SJCRH30 (cell line): ENCODE data around the gene CSRNP3. TPM values are rescaled to one million over a fixed set of nuclear protein-coding genes. Genes with fewer than 3 reads are reported as not detected.

Experiments used
- DNase-seq, 2 experiments: peaks; one replicate each; pipeline ENCODE4 v3.0.0-alpha.2; 2015 to 2020
- H3K27ac ChIP-seq: fragments of 250-450 bp; sonication (Bioruptor Pico); 2 replicates; pipeline ENCODE4 v1.5.1; 2020; ENCODE audit warnings: mild to moderate bottlenecking, moderate library complexity
- H3K27me3 ChIP-seq: fragments of 250-450 bp; sonication (Bioruptor Pico); 2 replicates; pipeline ENCODE4 v1.5.1; 2020; ENCODE audit warnings: mild to moderate bottlenecking, moderate library complexity
- H3K36me3 ChIP-seq: fragments of 250-450 bp; sonication (Bioruptor Pico); 2 replicates; pipeline ENCODE4 v1.5.1; 2020; ENCODE audit warnings: mild to moderate bottlenecking, moderate library complexity
- H3K4me1 ChIP-seq: fragments of 250-450 bp; sonication (Bioruptor Pico); 2 replicates; pipeline ENCODE4 v1.5.1; 2020; ENCODE audit warnings: mild to moderate bottlenecking, moderate library complexity
- H3K4me3 ChIP-seq: fragments of 250-450 bp; sonication (Bioruptor Pico); 2 replicates; pipeline ENCODE4 v1.5.1; 2020; ENCODE audit warnings: mild to moderate bottlenecking, moderate library complexity
- H3K9me3 ChIP-seq: fragments of 250-450 bp; sonication (Bioruptor Pico); replicated peaks from 2 replicates; pipeline ENCODE4 v1.5.1; 2020; ENCODE audit warnings: mild to moderate bottlenecking, moderate library complexity
- total RNA-seq: library from RNA; depleted of rRNA; stranded (reverse); fragments of >200 nt; shearing (Covaris generic); gene quantifications from 2 replicates; pipeline ENCODE4 v1.2.3, GENCODE V29; 2014

Gene CSRNP3
- total RNA-seq, 1 experiment from 2014 or later: 2.9 TPM

DNA sequence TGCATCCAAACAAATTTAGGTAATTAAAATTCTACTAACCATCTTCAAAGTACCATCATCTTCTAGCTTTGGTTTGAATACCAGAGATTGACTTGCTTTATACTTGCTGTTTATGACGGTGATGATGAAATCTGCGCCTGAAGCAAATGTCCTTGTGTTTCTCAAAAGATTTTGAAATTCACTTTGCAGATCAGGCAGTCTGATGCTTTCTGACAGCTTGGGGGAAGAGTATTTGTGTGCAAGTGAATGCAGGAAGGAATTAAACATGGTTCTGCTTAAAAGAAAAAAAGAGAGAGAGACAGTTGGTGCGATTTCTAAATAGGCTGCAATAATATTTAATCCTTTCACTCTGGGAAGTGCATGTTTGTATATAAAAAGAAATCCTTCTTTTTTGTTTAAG is 29.6 kb downstream of the CSRNP3 start:
- Histone ChIP-seq H3K4me1 (no peaks in the 10 kb centered on the region), H3K27ac (no peak overlapping the region), H3K9me3 (no peaks in the 10 kb centered on the region), H3K27me3 (no peaks in the 10 kb centered on the region), H3K36me3 (no peaks in the 10 kb centered on the region), H3K4me3 (no peak overlapping the region)
- no peak for DNase-seq

DNA sequence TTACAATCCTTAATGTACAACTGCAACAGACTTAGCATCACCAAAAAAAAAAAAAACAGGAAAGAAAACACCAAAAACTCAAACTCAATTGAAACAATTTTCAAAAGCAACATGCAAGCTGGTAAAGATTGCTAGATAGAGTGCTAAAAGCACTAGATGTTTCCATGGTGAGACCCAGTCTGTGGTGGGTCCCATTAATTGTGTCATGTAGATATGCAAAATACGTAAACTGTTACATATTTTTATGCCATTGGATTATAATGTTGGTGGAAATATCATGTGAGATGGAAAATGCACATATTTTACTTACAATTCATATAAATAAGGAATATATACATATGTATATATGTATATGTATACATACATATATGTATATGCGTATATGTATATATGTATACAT is 30.5 kb downstream of the CSRNP3 start:
- Histone ChIP-seq H3K4me1 (no peaks in the 10 kb centered on the region), H3K9me3 (no peaks in the 10 kb centered on the region), H3K27me3 (no peaks in the 10 kb centered on the region), H3K36me3 (no peaks in the 10 kb centered on the region), H3K27ac (no peak overlapping the region), H3K4me3 (no peak overlapping the region)
- no peak for DNase-seq

DNA sequence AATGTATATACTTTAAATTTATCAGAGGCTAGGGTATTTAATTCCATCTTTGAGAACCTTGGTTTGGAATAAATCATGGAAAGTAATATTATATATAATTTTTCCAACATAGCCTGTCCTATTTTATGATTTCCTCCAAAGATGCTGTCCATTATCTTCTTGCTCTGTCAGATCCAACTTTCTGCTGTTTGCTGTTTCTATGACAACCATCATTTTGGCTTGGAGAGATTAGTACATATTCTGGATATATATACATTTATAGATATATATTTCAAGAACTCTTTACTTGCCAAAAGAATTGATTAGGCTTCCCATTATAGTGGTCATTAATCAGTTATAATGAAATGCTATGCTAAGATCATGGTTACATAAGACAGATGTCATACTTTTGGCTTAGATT is 31.3 kb downstream of the CSRNP3 start:
- H3K27me3 ChIP-seq: no peaks in the 10 kb centered on the region
- no peak for DNase-seq
- H3K9me3 ChIP-seq: no peaks in the 10 kb centered on the region
- no peak overlapping the region for H3K4me3 ChIP-seq
- H3K27ac ChIP-seq: no peak overlapping the region
- no peaks in the 10 kb centered on the region for H3K4me1 ChIP-seq
- no peaks in the 10 kb centered on the region for H3K36me3 ChIP-seq

DNA sequence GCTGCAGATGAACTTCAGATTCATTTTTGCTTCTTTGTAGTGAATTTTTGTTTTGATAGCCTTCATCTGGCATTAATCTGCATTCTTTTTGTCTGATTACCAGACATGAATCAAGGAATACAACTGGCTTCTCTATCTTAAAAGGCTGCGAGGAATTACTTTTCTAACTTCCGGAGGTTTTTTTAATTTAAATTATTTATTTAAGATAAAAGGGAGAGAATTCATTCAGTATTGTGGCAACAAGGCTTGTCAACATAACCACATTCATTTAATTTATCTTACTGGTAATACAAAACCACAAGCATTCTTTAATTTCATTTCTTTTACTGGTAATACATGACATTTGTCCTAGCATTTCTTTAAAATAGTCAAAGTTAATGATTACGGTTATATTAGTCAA is 36.0 kb downstream of the CSRNP3 start:
- no peaks in the 10 kb centered on the region for H3K36me3 ChIP-seq
- no peaks in the 10 kb centered on the region for H3K27me3 ChIP-seq
- H3K27ac ChIP-seq: no peak overlapping the region
- H3K9me3 ChIP-seq: no peaks in the 10 kb centered on the region
- no peaks in the 10 kb centered on the region for H3K4me1 ChIP-seq
- no peak overlapping the region for H3K4me3 ChIP-seq
- no peak for DNase-seq

DNA sequence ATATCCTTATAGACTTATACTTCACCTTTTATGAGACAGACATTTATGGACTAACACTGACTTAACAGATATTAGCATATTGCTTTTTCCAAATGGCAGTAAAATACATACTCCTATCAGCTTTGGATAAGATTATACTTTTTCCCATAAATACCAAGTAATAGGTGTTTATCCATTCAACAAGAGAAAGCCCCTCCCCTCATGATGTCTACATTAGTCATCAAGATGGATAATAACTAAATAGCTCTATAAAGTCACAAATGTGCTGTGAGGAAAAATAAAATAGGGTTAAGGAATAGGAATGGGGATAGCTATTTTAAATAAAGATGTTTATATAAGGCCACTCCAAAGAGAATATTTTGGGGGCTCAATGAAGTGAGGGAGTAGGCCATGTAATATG is 39.4 kb downstream of the CSRNP3 start:
- Histone ChIP-seq H3K4me3 (no peak overlapping the region), H3K9me3 (no peaks in the 10 kb centered on the region), H3K27me3 (no peaks in the 10 kb centered on the region), H3K27ac (no peak overlapping the region), H3K36me3 (no peaks in the 10 kb centered on the region), H3K4me1 (no peaks in the 10 kb centered on the region)
- no peak for DNase-seq

DNA sequence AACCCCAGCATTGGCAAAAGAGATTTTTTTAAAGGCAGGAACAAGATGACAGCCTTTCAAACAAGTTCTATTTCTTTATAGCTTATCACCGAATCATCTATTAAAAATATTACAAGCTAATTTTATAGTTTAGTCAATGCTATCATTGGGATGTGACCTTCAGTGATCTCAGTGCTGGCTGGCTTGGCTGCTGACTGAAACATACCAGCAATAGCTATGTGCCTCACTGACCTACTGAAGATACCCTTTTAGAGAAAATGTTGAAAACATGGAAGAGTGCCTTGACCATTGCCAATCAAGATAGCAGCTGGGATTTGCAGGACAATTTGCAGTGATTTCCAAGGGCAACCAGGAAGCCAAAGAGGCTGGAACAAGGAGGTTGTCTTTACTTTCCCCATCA is 44.0 kb downstream of the CSRNP3 start:
- Histone ChIP-seq H3K9me3 (no peaks in the 10 kb centered on the region), H3K27ac (no peak overlapping the region), H3K4me3 (no peak overlapping the region), H3K27me3 (no peaks in the 10 kb centered on the region), H3K36me3 (no peaks in the 10 kb centered on the region; the same call in 1 of the 2 replicates), H3K4me1 (no peaks in the 10 kb centered on the region)
- DNase-seq: no peak

DNA sequence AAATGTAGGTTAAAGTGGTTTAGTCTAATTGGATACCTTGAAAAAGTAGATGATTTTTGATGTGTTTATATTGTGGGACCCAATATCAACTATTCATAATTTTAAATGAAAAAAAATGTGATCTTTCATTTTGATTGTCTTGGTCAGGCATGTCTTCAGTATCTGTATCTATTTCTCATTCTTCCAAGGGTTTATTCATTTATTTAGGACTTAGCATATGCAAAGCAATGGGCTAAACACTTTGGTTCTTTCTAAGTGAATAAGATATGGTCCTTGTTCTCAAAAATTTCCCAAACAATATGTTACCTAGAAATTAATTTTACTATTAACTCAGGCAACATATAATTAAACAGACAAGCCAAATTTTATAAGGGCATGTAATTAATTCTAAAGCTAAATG is 49.1 kb downstream of the CSRNP3 start:
- no peaks in the 10 kb centered on the region; the same call in 1 of the 2 replicates for H3K36me3 ChIP-seq
- no peak for DNase-seq
- no peak overlapping the region for H3K27ac ChIP-seq
- no peaks in the 10 kb centered on the region for H3K27me3 ChIP-seq
- no peaks in the 10 kb centered on the region for H3K9me3 ChIP-seq
- no peaks in the 10 kb centered on the region for H3K4me1 ChIP-seq
- H3K4me3 ChIP-seq: no peak overlapping the region

DNA sequence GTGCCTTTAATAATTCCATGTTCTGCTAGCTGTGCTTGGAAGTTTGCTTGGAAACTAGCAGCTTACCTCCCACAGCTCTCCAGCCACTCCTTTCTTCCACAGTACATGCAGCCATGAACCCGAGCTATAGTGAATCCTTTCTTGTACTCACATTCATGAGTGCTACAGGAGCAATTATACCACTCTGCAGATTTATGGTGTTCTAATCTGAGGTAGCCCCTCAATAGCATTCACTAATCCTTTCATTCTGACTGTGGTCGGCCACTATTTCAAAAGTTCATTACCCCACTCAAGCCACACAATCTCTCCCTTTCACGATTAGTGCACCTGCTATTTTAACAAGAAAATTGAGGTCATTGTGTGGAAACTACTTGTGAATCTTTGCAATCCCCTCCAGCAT is 53.2 kb downstream of the CSRNP3 start:
- Histone ChIP-seq H3K4me3 (no peak overlapping the region), H3K4me1 (no peaks in the 10 kb centered on the region), H3K36me3 (no peaks in the 10 kb centered on the region; the same call in 1 of the 2 replicates), H3K27ac (no peak overlapping the region), H3K27me3 (no peaks in the 10 kb centered on the region), H3K9me3 (no peaks in the 10 kb centered on the region)
- peak in 1 of 2 experiments; percentile 20 for DNase-seq

DNA sequence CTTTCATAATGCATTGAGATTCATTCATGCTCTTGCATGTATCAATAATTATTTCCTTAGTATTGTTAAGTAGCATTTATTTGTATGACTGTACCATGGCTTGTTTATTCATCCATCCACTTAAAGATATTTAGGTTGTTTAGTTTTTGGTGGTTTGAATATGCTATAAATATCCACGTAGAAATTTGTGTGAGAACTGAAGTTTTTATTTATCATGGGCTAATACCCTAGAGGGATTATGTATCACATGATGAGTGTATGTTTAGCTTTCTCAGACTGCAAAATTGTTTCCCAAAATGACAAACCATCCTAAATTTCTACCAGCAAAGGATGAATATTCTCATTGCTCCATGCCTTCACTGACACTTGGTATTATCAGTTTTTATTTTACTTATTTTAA is 55.2 kb downstream of the CSRNP3 start:
- no peak overlapping the region for H3K27ac ChIP-seq
- no peaks in the 10 kb centered on the region for H3K9me3 ChIP-seq
- H3K4me1 ChIP-seq: no peaks in the 10 kb centered on the region
- no peaks in the 10 kb centered on the region for H3K36me3 ChIP-seq
- no peak overlapping the region for H3K4me3 ChIP-seq
- DNase-seq: no peak
- H3K27me3 ChIP-seq: no peaks in the 10 kb centered on the region

DNA sequence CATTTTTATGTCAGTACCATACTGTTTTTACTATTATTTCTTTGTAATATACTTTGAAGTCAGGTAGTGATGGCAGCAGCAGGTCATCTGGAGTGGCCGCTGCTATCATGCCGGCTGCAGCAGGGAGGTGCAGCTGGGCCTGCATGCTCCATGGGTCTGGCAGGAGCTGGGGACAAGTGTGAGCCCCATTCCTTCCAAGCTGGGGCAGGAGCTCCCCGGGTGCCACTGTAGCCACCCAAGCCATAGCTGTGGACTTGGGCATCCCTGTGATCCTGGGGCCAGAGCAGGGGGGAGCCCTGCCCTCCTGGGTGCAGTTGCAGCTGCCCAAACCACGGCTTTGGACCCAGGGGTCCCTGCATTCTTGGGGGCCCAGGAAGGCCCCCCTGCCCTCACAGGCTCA is 59.2 kb downstream of the CSRNP3 start:
- no peaks in the 10 kb centered on the region for H3K4me1 ChIP-seq
- no peaks in the 10 kb centered on the region for H3K36me3 ChIP-seq
- no peak overlapping the region for H3K27ac ChIP-seq
- no peak for DNase-seq
- H3K4me3 ChIP-seq: no peak overlapping the region
- H3K27me3 ChIP-seq: no peaks in the 10 kb centered on the region
- H3K9me3 ChIP-seq: no peaks in the 10 kb centered on the region

DNA sequence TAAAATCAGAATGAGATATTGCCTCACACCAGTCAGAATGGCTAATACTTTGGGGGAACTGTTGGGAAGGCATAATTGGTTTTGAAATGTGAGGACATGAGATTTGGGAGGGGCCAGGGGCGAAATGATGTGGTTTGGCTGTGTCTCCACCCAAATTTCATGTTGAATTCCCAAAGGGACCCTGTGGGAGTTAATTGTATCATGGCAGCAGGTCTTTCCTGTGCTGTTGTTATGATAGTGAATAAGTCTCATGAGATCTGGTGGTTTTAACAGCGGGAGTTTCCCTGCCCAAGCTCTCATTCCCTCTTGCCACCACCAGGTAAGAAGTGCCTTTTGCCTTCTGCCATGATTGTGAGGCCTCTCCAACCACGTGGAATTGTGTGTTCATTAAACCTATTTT is 59.6 kb downstream of the CSRNP3 start:
- Histone ChIP-seq H3K36me3 (no peaks in the 10 kb centered on the region), H3K9me3 (no peaks in the 10 kb centered on the region), H3K27ac (no peak overlapping the region), H3K4me1 (no peaks in the 10 kb centered on the region), H3K4me3 (no peak overlapping the region), H3K27me3 (no peaks in the 10 kb centered on the region)
- no peak for DNase-seq

DNA sequence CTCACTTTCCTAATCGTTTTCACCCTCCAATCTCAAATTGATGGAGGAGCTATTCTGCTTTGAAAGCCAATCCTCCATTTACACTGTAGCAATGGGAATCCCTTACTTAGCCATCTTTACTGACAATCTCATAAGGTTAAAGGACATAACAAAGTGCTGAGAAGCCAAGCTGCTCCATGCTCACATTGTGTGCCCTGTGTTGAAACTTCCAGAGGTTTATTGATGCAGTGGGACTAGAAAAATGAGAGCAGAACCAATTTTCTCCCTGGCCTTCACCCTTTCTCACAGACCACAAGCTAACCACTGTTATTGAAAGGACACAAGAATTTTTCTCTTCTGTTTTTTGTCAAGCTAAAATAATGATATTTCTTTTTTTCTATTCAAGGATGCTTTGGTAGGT is 63.8 kb downstream of the CSRNP3 start:
- Histone ChIP-seq H3K27me3 (no peaks in the 10 kb centered on the region), H3K36me3 (no peaks in the 10 kb centered on the region), H3K4me3 (no peak overlapping the region), H3K27ac (no peak overlapping the region), H3K4me1 (no peaks in the 10 kb centered on the region), H3K9me3 (no peaks in the 10 kb centered on the region)
- no peak for DNase-seq

DNA sequence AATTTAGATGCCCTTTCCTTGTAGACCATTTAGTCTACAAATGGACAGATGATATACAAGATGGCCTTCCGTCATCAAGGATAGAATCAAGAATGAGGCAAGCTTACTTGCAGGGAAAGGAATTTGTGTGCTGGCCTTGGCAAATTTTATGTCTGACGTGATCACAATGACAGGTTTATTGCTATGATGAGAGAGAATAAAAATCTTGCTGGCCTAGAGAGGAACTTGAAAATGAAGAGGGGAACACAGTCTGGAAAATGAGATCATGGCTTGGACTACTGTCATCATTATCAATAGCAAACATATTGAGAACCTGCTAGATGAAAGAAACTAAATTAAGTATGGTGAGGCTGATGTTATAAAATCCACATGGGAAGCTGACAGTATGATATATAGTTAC is 66.0 kb downstream of the CSRNP3 start:
- DNase-seq: no peak
- H3K36me3 ChIP-seq: no peaks in the 10 kb centered on the region
- H3K27me3 ChIP-seq: no peaks in the 10 kb centered on the region
- no peaks in the 10 kb centered on the region for H3K9me3 ChIP-seq
- H3K4me3 ChIP-seq: no peak overlapping the region
- H3K27ac ChIP-seq: no peak overlapping the region
- no peaks in the 10 kb centered on the region for H3K4me1 ChIP-seq

DNA sequence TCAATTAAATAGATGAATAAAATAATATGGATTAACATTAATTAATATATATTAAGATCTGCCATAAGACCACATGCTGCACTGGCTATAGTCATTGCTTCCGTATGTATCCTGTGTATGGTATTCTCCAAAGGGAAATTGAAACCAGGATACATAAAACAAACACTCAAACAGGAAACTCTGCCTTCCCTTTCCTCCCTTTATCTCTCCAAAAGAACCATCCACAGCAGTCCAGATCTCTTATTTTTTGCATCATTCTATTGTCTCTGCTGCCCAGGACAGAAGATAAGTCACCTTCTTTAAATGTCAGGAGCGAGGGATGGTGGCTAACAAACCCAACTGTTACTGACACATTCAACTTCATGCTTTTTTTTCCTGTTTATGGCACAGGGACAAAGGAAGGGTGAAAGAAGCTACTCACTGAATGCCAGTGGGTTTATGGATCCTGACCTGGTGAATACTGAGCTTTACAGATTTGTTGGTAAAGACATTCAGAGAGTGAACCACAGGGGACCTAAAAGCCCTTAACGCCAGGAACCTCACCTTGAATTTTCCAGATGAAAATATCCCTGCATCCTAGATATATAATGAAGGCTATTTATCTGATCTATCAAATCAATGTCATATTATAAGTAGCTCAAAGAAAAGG is 67.5 kb downstream of the CSRNP3 start:
- no peaks in the 10 kb centered on the region for H3K36me3 ChIP-seq
- no peaks in the 10 kb centered on the region for H3K9me3 ChIP-seq
- H3K27ac ChIP-seq: no peak overlapping the region
- no peaks in the 10 kb centered on the region for H3K27me3 ChIP-seq
- no peaks in the 10 kb centered on the region for H3K4me1 ChIP-seq
- DNase-seq: no peak
- H3K4me3 ChIP-seq: no peak overlapping the region

DNA sequence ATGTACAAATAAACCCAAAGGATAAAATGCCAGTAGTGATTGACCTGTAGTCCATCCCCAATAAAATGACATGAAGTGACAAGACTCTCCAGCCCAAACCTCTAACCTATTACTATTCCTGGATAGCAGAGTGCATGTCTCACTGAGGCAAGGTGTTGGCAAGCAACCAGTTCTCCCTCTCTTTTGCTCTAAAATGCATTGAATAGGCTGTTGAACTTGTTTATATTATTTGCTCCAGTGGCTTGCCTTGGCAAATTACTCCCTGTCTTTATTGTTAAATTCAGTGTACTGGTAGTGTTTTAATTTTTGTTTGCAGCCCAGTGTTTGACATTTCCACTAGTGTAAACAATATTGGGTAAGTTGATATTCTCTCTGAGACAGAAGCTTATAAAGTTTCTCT is 70.5 kb downstream of the CSRNP3 start:
- DNase-seq: no peak
- Histone ChIP-seq H3K4me3 (no peak overlapping the region), H3K36me3 (no peaks in the 10 kb centered on the region), H3K4me1 (no peaks in the 10 kb centered on the region), H3K27me3 (no peaks in the 10 kb centered on the region), H3K27ac (no peak overlapping the region), H3K9me3 (no peaks in the 10 kb centered on the region)

DNA sequence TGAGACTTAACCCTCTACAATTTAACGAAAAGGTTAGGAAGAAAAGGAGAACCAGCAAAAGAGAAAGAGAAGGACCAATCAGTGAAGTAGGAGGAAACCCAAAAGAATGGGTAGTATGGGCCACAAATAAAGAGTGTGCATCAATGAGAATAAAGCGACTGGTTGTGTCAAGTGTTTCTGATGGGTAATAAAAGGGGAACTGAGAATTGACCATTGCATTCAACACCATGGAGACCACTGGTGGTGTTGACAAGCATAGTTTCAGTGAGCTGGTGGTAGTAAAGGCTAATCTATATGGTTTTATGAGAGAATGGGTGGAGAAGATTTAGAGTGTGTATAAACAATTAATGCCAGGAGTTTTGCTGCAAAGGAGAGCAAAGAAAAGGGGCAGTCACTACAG is 75.4 kb downstream of the CSRNP3 start:
- H3K4me3 ChIP-seq: no peak overlapping the region
- H3K27me3 ChIP-seq: no peaks in the 10 kb centered on the region
- no peaks in the 10 kb centered on the region for H3K4me1 ChIP-seq
- no peaks in the 10 kb centered on the region for H3K36me3 ChIP-seq
- DNase-seq: no peak
- no peaks in the 10 kb centered on the region for H3K9me3 ChIP-seq
- H3K27ac ChIP-seq: no peak overlapping the region
